ENCODE results near the gene ARSA. TPM values are rescaled to one million over a fixed set of nuclear protein-coding genes. Genes with fewer than 3 reads are reported as not detected.

The ARSA gene
- polyA plus RNA-seq, 1 donor (not counting 4 experiments of a cell fraction or from before 2014, with no cell fraction given), result 12.1 TPM

GRCh38 chr22:50582493-50583293 is 45.3 kb downstream of the ARSA start, which contains the start of gene CHKB:
Gene CHKB (minus strand): TSS chr22:50582849. CDS start chr22:50582781, 68 bp downstream.
- FAIRE-seq, result no peak
- Histone ChIP-seq H3K9me3 (ENCODE audit: control insufficient read depth, low read depth, low read length) (no peaks in the 10 kb centered on the region), H4K20me1 (ENCODE audit: control insufficient read depth, extremely low read depth, insufficient read depth, low read length) (no peaks in the 10 kb centered on the region), H3K27me3 (ENCODE audit: control insufficient read depth, extremely low read depth, insufficient read depth, low read length) (no peaks in the 10 kb centered on the region), H3K9ac (ENCODE audit: control insufficient read depth, extremely low read depth, insufficient read depth, low read length) (peak within 1 kb of the TSS; percentile 95), H3K4me2 (ENCODE audit: control insufficient read depth, extremely low read depth, insufficient read depth, low read depth, low read length) (peak within 1 kb of the TSS; percentile 96), H3K9me1 (ENCODE audit: control insufficient read depth, extremely low read depth, insufficient read depth, low read length) (no peaks in the 10 kb centered on the region), H3K79me2 (ENCODE audit: control insufficient read depth, insufficient read depth, low read length) (peaks cover 15% of the 10 kb centered on the region), H3K4me3 (ENCODE audit: control insufficient read depth in 2 of 3, extremely low read depth in 1 of 3, insufficient read depth in 2 of 3, low read depth in 1 of 3, low read length in 3 of 3) (peak within 1 kb of the TSS; percentile 79 to 94 (median 89)), H3K27ac (ENCODE audit: control insufficient read depth, insufficient read depth, low read length) (peak within 1 kb of the TSS; percentile 84), H2AFZ (ENCODE audit: control insufficient read depth, low read length) (peak within 1 kb of the TSS; percentile 81), H3K4me1 (ENCODE audit: control insufficient read depth, extremely low read depth, insufficient read depth, low read length) (peaks cover 12% of the 10 kb centered on the region), H3K36me3 (ENCODE audit: control insufficient read depth in 2 of 2, extremely low read depth in 1 of 2, insufficient read depth in 2 of 2, low read length in 2 of 2) (peaks cover 2 to 11% of the 10 kb centered on the region in 2 experiments)
- no peak for TF ChIP-seq EZH2 (IDR thresholded peaks at IDR 0.05; ENCODE audit: low read length)
- TF ChIP-seq, protein P1, sequence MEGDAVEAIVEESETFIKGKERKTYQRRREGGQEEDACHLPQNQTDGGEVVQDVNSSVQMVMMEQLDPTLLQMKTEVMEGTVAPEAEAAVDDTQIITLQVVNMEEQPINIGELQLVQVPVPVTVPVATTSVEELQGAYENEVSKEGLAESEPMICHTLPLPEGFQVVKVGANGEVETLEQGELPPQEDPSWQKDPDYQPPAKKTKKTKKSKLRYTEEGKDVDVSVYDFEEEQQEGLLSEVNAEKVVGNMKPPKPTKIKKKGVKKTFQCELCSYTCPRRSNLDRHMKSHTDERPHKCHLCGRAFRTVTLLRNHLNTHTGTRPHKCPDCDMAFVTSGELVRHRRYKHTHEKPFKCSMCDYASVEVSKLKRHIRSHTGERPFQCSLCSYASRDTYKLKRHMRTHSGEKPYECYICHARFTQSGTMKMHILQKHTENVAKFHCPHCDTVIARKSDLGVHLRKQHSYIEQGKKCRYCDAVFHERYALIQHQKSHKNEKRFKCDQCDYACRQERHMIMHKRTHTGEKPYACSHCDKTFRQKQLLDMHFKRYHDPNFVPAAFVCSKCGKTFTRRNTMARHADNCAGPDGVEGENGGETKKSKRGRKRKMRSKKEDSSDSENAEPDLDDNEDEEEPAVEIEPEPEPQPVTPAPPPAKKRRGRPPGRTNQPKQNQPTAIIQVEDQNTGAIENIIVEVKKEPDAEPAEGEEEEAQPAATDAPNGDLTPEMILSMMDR (optimal IDR thresholded peaks at IDR 0.05 in 1 of 3, IDR thresholded peaks at IDR 0.05 in 1 of 3, conservative IDR thresholded peaks at IDR 0.05 in 1 of 3; ENCODE audit: extremely low read depth in 1 of 3, insufficient read depth in 2 of 3, low read length in 3 of 3), result no peak
- dilution Hi-C loops (cut with MboI; ENCODE audit: extremely low pct_ligation_motif_present, low sequenced_read_pairs), result no loop called here
- peak; percentile 80 for DNase-seq (ENCODE audit: low read depth, low spot score)

DNA sequence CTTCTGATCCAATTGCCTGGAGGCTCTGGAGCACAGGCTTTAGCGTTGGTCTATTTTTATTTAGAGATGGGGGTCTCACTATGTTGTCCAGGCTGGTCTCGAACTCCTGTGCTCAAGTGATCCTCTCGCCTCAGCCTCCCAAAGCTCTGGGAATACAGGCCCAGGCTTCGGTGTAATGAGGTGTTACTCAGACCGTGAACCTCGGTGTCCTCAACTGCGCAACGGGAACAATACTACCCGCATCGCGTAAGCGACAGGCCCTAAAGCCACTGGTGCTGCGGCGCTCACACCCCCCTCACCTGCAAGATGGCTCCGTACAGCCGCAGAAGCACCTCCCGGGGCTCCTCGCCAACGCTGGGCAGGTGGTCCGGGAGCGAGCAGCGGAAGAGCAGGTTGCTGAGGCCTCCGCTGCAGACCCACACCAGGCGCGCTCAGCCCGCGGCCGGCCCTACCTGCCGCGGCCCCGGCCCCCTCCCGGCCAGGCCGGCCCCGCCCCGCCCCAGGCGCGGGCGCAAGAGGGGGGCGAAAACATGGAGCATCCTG is 45.9 kb downstream of the ARSA start:
- Histone ChIP-seq H3K9me3 (ENCODE audit: control insufficient read depth, low read depth, low read length) (no peaks in the 10 kb centered on the region), H3K27me3 (ENCODE audit: control insufficient read depth, extremely low read depth, insufficient read depth, low read length) (no peaks in the 10 kb centered on the region), H4K20me1 (ENCODE audit: control insufficient read depth, extremely low read depth, insufficient read depth, low read length) (no peaks in the 10 kb centered on the region), H3K4me2 (ENCODE audit: control insufficient read depth, extremely low read depth, insufficient read depth, low read depth, low read length) (peak overlapping the region; percentile 80), H3K9ac (ENCODE audit: control insufficient read depth, extremely low read depth, insufficient read depth, low read length) (peak overlapping the region; percentile 95), H3K4me1 (ENCODE audit: control insufficient read depth, extremely low read depth, insufficient read depth, low read length) (peaks cover 12% of the 10 kb centered on the region), H2AFZ (ENCODE audit: control insufficient read depth, low read length) (peak overlapping the region; percentile 75), H3K9me1 (ENCODE audit: control insufficient read depth, extremely low read depth, insufficient read depth, low read length) (no peaks in the 10 kb centered on the region), H3K36me3 (ENCODE audit: control insufficient read depth in 2 of 2, extremely low read depth in 1 of 2, insufficient read depth in 2 of 2, low read length in 2 of 2) (peaks cover 2 to 11% of the 10 kb centered on the region in 2 experiments), H3K27ac (ENCODE audit: control insufficient read depth, insufficient read depth, low read length) (peak overlapping the region; percentile 84), H3K79me2 (ENCODE audit: control insufficient read depth, insufficient read depth, low read length) (peaks cover 15% of the 10 kb centered on the region), H3K4me3 (ENCODE audit: control insufficient read depth in 2 of 3, extremely low read depth in 1 of 3, insufficient read depth in 2 of 3, low read depth in 1 of 3, low read length in 3 of 3) (peak overlapping the region; percentile 79 to 86 (median 79))
- DNase-seq (ENCODE audit: low read depth, low spot score), result no peak
- dilution Hi-C loops (cut with MboI; ENCODE audit: extremely low pct_ligation_motif_present, low sequenced_read_pairs), result no loop called here
- TF ChIP-seq, protein P1 (optimal IDR thresholded peaks at IDR 0.05 in 1 of 3, IDR thresholded peaks at IDR 0.05 in 1 of 3, conservative IDR thresholded peaks at IDR 0.05 in 1 of 3; ENCODE audit: extremely low read depth in 1 of 3, insufficient read depth in 2 of 3, low read length in 3 of 3), result no peak
- TF ChIP-seq EZH2 (IDR thresholded peaks at IDR 0.05; ENCODE audit: low read length), result no peak
- peak; percentile 57 for FAIRE-seq

Data from keratinocyte (primary cell).